NT2/D1 (cell line): ENCODE results near the gene IGFBP4.

Experiments
- SUZ12 ChIP-seq: IDR thresholded peaks from 2 replicates; pipeline ENCODE4 v1.6.1; 2011; ENCODE audit not compliant: insufficient read length, insufficient read depth; ENCODE audit errors: extremely low read depth
- YY1 ChIP-seq: IDR thresholded peaks from 2 replicates; pipeline ENCODE4 v1.6.1; 2011; ENCODE audit not compliant: insufficient read length, insufficient read depth
- ZNF274 ChIP-seq: IDR thresholded peaks from 2 replicates; pipeline ENCODE4 v1.6.1; 2011; ENCODE audit warnings: mild to moderate bottlenecking, low read depth, low read length

DNA sequence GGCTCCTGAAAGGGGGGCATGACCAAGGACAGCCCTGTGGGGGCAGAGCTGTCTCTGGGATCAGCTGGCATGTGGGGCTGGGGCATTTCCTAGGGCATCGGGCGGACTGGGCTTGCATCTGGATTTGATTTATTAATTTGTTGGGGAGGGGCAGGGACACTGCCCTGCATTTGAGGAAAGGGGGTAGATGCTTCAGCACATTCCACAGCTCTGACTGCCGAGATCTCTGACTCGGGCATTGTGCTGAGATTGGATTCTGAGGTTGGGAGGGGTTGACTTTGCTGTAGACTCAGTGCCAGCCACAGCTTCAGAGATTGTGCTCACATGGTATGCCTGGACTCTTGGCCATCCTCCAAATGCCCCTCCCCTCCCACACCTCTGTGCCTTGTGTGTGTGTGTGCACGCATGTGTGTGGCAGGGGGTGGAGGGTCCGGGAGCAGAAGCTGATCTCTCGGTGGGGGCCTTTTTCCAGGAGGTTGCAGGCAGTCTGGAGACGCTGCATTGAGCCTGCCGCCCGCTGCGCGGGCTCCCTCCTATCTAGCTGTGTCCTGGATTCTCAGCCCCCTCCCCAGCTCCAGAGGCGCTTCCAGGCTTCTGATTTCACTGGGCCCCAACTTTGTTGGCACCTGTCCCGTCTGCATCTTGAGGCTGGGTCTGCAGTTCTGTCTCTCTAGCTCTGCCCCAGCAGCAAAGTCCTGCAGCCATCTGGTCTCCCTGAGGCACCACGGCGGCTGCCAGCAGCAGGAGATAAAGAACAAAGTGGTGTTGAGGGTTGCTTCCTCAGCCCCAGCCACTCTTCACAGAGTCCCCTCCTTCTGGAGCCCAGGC is 14.9 kb downstream of the IGFBP4 start:
- TF ChIP-seq ZNF274 (no peak), SUZ12 (no peak), YY1 (no peak)
